GM21423 (cell line): ENCODE results near the gene GJA8.
"Not testable (repeated sequence)": the region's sequence is repeated elsewhere in the genome, so short reads cannot be mapped to it uniquely, and the experiment has no call there.

Source experiments
- ATAC-seq: cut with Tn5 transposase; IDR thresholded peaks from one replicate; pipeline ENCODE4 v1.9.1; 2021; ENCODE audit warnings: mild to moderate bottlenecking, moderate library complexity; ENCODE audit not compliant: unreplicated experiment

Gene GJA8

GRCh38 chr1:147902253-147902845 lies at the start of gene GJA8:
GJA8 (plus strand) TSS chr1:147902795; CDS start chr1:147907956, 5,161 bp downstream.
- no peak for ATAC-seq

- no peak for ATAC-seq
Observed at GRCh38 chr1:147853391-147853790, 49.2 kb upstream of the GJA8 start.

DNA sequence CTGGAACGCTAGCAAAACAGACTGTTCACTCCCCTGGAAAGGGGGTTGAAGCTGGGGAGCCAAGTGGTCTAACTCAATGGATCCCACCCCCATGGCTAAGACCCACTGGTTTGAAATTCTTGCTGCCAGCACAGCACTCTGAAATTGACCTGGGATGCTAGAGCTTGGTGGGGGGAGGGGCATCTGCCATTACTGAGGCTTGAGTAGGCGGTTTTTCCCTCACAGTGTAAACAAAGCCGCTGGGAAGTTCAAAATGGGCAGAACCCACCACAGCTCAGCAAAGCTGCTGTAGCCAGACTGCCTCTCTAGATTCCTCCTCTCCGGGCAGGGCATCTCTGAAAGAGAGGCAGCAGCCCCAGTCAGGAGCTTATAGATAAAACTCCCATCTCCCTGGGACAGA lies 47.6 kb upstream of the GJA8 start:
- ATAC-seq: not testable (repeated sequence)

DNA sequence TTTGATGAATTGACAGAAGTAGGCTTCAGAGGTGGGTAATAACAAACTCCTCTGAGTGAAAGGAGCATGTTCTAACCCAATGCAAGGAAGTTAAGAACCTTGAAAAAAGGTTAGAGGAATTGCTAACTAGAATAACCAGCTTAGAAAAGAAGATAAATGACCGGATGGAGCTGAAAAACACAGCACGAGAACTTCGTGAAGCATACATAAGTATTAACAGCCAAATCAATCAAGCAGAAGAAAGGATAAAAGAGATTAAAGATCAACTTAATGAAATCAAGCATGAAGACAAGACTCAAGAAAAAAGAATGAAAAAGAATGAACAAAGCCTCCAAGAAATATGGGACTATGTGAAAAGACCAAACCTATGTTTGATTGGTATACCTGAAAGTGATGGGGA lies 46.6 kb upstream of the GJA8 start:
- ATAC-seq: not testable (repeated sequence)

DNA sequence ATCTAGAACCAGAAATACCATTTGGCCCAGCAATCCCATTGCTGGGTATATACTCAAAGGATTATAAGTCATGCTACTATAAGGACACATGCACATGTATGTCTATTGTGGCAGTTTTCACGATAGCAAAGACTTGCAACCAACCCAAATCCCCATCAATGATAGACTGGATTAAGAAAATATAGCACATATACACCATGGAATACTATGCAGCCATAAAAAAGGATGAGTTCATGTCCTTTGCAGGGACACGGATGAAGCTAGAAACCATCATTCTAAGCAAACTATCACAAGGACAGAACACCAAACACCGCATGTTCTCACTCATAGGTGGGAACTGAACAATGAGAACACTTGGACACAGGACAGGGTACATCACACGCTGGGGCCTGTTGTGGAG lies 35.4 kb upstream of the GJA8 start:
- ATAC-seq: not testable (repeated sequence)

DNA sequence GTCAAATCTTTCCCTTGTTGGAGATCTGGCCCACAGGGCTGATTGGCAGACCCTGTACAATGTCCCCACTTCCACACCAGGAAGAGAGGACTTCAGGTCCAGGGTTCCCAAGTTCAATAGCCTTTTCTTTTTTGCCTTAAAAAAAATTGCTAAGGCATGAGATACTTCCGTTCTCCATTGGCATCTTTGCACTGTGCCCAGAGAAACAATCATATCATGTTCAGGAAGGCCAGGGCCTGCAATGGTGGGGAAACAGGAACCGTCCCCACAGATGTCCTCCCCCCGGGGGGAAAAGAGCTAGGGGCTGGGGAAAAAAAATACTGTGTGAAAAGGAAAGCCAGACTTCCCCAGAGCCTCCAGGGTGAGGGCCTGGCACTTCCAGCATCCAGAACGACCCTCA lies 24.6 kb upstream of the GJA8 start:
- ATAC-seq: no peak

DNA sequence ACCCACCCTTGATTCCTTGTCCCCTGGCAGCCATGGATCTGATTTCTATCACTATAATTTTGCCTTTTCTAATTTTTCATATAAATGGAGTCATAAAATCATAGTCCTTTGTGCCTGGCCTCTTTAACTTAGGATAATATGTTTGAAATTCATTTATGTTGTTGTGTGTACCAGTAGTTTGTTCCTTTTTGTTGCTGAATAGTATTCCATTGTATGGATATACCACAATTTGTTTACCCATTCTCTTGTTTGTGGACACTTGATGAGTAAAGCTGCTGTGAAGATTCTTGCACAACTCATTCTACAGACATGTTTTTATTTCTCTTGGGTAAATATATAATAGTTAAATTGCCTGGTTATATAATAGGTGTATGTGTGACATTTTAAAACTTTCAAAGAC lies 22.7 kb upstream of the GJA8 start:
- ATAC-seq: no peak

DNA sequence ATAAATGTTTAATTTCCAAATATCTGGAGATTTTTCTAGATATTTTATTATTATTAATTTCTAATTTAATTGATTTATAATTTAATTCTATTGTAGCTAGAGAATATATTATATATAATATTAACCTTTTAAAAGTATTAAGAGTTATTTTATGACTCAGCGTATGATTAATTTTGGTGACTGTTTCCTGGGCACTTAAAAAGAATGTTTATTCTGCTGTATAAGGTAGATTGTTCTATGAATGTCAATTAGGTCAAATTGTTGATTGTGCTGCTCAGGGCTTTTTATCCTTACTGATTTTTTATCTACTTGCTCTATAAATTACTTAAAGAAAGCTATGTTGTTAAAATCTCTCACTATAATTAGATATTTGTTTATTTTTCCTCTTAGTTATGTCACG lies 20.1 kb upstream of the GJA8 start:
- ATAC-seq: no peak

DNA sequence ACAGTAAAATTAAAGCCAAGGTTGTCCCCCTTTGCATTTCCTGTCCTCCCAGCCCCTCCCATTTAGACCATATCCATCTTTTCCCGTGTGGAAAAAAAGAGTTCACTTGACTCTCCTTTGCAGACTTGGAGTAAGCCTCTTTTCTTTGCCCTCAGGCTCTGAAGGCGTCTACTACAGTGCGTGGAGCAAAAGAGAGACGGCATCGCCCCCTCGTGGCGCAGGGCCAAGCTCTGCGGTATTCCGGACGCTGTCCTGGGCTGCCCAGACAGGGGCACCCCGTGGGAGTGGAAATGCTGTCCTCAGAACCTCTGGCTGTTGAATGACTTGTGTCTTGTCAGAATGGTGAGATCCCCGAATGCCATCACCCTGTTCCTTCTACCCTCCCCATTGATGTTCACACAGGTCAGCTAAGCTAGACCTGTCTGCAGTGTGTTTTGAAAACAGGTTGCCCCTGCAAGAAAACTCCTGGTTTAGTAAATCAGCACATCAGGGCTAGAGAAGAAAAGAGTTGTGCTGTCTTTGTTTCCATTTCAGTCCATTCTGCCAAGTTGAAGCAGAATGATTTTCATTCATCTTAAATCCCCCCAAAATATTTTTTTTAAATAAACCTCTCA lies 12.3 kb upstream of the GJA8 start:
- no peak for ATAC-seq

DNA sequence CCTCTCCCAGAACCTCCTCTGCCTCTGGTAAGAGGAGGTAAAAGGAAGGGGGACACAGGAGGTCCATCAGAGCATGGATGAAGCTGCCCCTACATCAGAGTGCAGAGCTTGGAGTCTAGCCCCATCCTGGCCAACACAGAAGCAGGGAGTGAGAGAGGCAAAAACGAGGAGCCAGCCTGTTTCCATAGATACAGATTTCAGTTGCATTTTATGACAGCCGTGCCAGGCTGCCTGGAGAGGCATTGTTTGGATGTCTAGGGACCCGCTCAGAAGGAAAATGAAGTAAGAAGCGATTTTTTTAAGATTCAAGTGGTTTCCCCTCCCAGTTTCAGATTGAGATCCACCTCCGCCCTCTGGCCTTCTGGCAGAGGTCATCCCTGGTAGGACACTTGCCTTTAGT lies 11.5 kb upstream of the GJA8 start:
- no peak for ATAC-seq

DNA sequence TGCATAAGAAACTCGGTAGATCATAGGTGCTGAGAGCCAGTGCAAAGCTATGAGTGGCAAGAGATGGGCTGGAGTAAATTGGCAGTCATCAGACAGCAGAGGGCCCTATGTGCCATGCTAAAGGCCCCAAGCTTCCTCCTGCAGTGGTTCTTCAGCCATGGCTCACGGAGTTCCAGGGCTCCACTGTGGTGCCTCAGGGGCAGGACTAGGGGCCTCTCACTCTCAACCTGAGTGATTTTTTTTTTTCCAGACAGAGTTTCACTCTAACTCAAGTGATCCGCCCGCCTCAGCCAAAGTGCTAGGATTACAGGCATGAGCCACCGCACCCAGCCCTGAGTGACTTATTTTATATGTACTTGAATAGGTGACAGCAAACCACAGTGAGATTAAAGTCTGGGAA lies 10.4 kb upstream of the GJA8 start:
- ATAC-seq: no peak

DNA sequence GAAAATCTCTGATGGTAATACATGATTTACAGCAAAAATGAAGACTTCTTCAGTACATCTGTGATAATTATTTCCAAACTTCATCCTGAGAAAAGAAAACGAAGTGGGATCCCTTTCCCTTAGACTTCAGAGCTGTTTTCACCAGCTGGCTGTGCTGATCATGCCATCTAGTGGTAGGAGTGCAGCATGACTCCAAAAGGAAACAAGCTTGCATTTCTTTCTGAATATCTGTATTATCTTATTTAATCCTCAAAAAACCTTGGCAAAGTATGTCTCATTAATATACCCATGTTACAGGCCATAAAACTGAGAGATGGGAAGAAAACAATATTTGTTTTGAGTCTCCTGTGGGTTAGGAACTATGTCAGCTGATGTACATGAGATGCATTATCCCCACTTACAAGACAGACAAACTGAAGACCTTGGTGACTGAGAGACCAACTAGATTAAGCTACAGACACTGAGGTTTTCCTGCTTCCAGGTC lies 9.8 kb upstream of the GJA8 start:
- ATAC-seq: no peak

GRCh38 chr1:147895123-147895522 lies 7.5 kb upstream of the GJA8 start:
- ATAC-seq: no peak

GRCh38 chr1:147897029-147897752 lies 5.4 kb upstream of the GJA8 start:
- no peak for ATAC-seq

DNA sequence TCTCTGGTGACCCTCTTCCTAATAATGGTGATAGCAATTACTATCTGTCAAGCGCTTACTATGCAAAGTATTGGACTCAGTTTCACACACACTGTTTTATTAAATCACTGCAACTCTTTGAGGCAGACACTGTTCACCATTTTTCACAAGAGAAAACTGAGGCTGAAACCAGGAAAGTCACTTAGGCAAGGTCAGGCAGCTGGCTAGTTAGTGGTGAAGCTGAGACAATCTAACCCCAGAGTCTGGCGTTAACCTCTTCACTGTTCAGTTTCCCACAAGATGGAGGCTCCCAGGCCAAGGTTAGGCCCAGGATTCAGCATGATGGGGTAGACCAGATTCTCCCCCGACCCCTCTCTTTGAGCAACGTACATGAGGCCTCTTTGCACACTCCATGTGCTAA lies 4.8 kb upstream of the GJA8 start:
- ATAC-seq: no peak

GRCh38 chr1:147904726-147905125 lies 2.1 kb downstream of the GJA8 start:
- no peak for ATAC-seq

DNA sequence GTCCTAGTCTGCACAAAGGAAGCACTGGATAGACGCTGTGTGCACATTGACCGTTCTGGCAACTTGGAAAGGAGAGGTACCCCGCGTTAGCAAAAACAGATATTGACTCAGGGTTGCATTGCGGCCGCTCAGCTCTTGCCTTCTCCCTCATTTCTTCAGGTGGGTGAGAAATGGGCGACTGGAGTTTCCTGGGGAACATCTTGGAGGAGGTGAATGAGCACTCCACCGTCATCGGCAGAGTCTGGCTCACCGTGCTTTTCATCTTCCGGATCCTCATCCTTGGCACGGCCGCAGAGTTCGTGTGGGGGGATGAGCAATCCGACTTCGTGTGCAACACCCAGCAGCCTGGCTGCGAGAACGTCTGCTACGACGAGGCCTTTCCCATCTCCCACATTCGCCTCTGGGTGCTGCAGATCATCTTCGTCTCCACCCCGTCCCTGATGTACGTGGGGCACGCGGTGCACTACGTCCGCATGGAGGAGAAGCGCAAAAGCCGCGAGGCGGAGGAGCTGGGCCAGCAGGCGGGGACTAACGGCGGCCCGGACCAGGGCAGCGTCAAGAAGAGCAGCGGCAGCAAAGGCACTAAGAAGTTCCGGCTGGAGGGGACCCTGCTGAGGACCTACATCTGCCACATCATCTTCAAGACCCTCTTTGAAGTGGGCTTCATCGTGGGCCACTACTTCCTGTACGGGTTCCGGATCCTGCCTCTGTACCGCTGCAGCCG lies 5.4 kb downstream of the GJA8 start:
- no peak for ATAC-seq

GRCh38 chr1:147912553-147912952 lies 10.0 kb downstream of the GJA8 start:
- no peak for ATAC-seq

- no peak for ATAC-seq
Observed at GRCh38 chr1:147913362-147913942, 10.9 kb downstream of the GJA8 start.

GRCh38 chr1:147919896-147920295 lies 17.3 kb downstream of the GJA8 start:
- no peak for ATAC-seq

DNA sequence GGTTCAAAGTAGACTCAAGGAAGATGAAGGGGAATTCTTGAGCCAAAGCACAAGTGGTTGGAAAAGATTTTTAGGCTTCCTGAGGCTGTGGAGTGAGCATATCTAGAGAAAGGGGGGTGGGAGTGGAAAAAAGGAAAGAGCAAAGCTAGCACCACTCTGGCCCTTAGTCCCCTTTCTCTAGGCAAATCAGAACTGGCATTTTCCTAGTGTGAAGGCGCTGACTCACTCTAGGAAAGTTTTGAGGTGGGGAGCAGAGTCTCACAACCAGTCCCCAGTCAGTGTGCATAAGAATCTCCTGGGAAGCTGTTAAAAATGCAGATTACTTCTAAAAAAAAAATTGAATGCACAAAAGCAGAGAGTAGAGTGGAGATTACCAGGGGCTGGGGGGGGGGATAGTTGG lies 22.2 kb downstream of the GJA8 start:
- ATAC-seq: no peak
